Hepatocyte (in vitro differentiated cells): ENCODE data around the gene SOX6.

Source experiments
- EZH2 ChIP-seq: fragments of 200-600 bp; sonication (generic); IDR thresholded peaks from 2 replicates; pipeline ENCODE4 v1.6.1; 2016; ENCODE audit warnings: antibody characterized with exemption, mild to moderate bottlenecking, borderline replicate concordance
- EZH2phosphoT487 ChIP-seq: fragments of 200-600 bp; sonication (generic); IDR thresholded peaks from one replicate; pipeline ENCODE4 v1.6.1; 2018; ENCODE audit warnings: antibody characterized with exemption, mild to moderate bottlenecking, low read depth, moderate library complexity; ENCODE audit not compliant: unreplicated experiment, severe bottlenecking
- TF ChIP-seq, protein P1 (sequence below): fragments of 200-600 bp; sonication (generic); IDR thresholded peaks from 2 replicates; pipeline ENCODE4 v1.5.1; 2016; ENCODE audit warnings: antibody characterized with exemption, mild to moderate bottlenecking; ENCODE audit not compliant: poor library complexity

DNA sequence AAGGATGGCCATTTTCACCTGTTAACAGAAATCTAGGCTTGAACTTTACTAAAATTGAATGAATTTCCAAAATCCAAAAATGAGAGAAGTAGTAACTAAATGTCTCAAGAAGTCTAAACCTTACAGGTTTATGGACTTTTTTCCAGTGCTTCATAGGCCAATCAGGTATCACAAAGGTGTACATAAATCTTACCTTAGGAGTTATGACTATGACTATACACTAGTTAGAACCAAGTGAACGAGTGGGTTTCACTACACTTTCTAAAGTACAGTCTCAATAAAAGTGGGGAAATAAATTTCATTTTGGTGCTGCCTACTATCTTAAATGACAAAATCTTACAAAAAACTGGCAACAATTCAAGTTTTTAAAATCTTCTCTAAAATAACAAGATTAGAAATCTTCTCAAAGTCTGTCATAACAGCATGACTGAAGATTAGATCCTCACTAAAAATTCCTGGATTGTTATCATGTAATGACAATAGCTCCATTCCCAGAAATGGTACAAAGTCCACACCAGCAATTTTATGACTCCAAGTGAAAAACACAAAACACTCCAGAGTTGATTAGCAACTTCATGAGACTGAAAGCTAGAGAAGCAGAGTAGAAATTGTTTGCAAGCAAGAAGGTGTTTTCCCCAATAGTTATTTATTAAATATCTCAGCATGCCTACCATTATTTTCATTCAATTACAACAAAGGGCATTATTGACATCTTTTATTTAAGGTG, 20.9 kb downstream of the SOX6 start:
- TF ChIP-seq EZH2 (no peak), EZH2phosphoT487 (no peak)
- TF ChIP-seq, protein P1, sequence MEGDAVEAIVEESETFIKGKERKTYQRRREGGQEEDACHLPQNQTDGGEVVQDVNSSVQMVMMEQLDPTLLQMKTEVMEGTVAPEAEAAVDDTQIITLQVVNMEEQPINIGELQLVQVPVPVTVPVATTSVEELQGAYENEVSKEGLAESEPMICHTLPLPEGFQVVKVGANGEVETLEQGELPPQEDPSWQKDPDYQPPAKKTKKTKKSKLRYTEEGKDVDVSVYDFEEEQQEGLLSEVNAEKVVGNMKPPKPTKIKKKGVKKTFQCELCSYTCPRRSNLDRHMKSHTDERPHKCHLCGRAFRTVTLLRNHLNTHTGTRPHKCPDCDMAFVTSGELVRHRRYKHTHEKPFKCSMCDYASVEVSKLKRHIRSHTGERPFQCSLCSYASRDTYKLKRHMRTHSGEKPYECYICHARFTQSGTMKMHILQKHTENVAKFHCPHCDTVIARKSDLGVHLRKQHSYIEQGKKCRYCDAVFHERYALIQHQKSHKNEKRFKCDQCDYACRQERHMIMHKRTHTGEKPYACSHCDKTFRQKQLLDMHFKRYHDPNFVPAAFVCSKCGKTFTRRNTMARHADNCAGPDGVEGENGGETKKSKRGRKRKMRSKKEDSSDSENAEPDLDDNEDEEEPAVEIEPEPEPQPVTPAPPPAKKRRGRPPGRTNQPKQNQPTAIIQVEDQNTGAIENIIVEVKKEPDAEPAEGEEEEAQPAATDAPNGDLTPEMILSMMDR = no peak
